ENCODE data around the gene CARM1.
"Not testable (repeated sequence)": the region's sequence is repeated elsewhere in the genome, so short reads cannot be mapped to it uniquely, and the experiment has no call there.

Gene CARM1

GRCh38 chr19:10868872-10869547 is 2.3 kb upstream of the CARM1 start:
- no peak for DNase-seq (ENCODE audit: low read depth)
- H3K4me3 ChIP-seq (ENCODE audit: low read depth, low read length): no peak overlapping the region
- no peak for TF ChIP-seq CTCF (IDR thresholded peaks at IDR 0.05; ENCODE audit: low read depth, low read length, missing control alignments)

- H3K4me3 ChIP-seq (ENCODE audit: low read depth, low read length); DNase-seq (ENCODE audit: low read depth): not testable (repeated sequence)
Observed at GRCh38 chr19:10869872-10870311, 1.5 kb upstream of the CARM1 start.

GRCh38 chr19:10870501-10870954 is 825 bp upstream of the CARM1 start:
- TF ChIP-seq CTCF (IDR thresholded peaks at IDR 0.05; ENCODE audit: low read depth, low read length, missing control alignments): no peak
- DNase-seq (ENCODE audit: low read depth): no peak
- peak overlapping the region; percentile 42 for H3K4me3 ChIP-seq (ENCODE audit: low read depth, low read length)

- peak overlapping the region; percentile 84 for H3K4me3 ChIP-seq (ENCODE audit: low read depth, low read length)
- TF ChIP-seq CTCF (IDR thresholded peaks at IDR 0.05; ENCODE audit: low read depth, low read length, missing control alignments): peak; percentile 33
- DNase-seq (ENCODE audit: low read depth): no peak
Observed at GRCh38 chr19:10871711-10872545, 575 bp downstream of the CARM1 start.

GRCh38 chr19:10872546-10873107 is 1.3 kb downstream of the CARM1 start:
- peak overlapping the region; percentile 84 for H3K4me3 ChIP-seq (ENCODE audit: low read depth, low read length)
- DNase-seq (ENCODE audit: low read depth): no peak
- no peak for TF ChIP-seq CTCF (IDR thresholded peaks at IDR 0.05; ENCODE audit: low read depth, low read length, missing control alignments)

- no peak for DNase-seq (ENCODE audit: low read depth)
- peak overlapping the region; percentile 84; the same call in 1 of the 2 replicates for H3K4me3 ChIP-seq (ENCODE audit: low read depth, low read length)
- TF ChIP-seq CTCF (IDR thresholded peaks at IDR 0.05; ENCODE audit: low read depth, low read length, missing control alignments): no peak
Observed at GRCh38 chr19:10874024-10874423, 2.7 kb downstream of the CARM1 start.

Measured in GM12864 (cell line).